Hepatocyte (in vitro differentiated cells): ENCODE results near the gene PCDH8. TPM values are rescaled to one million over a fixed set of nuclear protein-coding genes. Genes with fewer than 3 reads are reported as not detected.

Experiments used
- DNase-seq: peaks from one replicate; pipeline ENCODE4 v3.0.0-alpha.2; 2016; ENCODE audit warnings: low spot score
- H2AFZ ChIP-seq: fragments of 200-600 bp; sonication (generic); 2 replicates; pipeline ENCODE4 v1.6.0; 2016; ENCODE audit warnings: antibody characterized with exemption, mild to moderate bottlenecking
- H3K27ac ChIP-seq: fragments of 200-600 bp; sonication (generic); 2 replicates; pipeline ENCODE4 v1.5.1; 2016; ENCODE audit warnings: mild to moderate bottlenecking
- H3K27me3 ChIP-seq: fragments of 200-600 bp; sonication (generic); 2 replicates; pipeline ENCODE4 v1.6.1; 2016
- H3K36me3 ChIP-seq: fragments of 200-600 bp; sonication (generic); replicated peaks from 2 replicates; pipeline ENCODE4 v1.5.1; 2016; ENCODE audit warnings: low read depth; ENCODE audit not compliant: insufficient read depth
- H3K4me1 ChIP-seq: fragments of 200-600 bp; sonication (generic); 2 replicates; pipeline ENCODE4 v1.5.1; 2016; ENCODE audit warnings: mild to moderate bottlenecking, moderate library complexity; ENCODE audit not compliant: insufficient read depth
- H3K4me2 ChIP-seq: fragments of 200-600 bp; sonication (generic); 2 replicates; pipeline ENCODE4 v1.6.0; 2016
- H3K4me3 ChIP-seq: fragments of 200-600 bp; sonication (generic); 2 replicates; pipeline ENCODE4 v1.5.1; 2016; ENCODE audit warnings: mild to moderate bottlenecking
- H3K79me2 ChIP-seq: fragments of 200-600 bp; sonication (generic); 2 replicates; pipeline ENCODE4 v1.6.0; 2017; ENCODE audit warnings: mild to moderate bottlenecking
- H3K9me2 ChIP-seq: fragments of 200-600 bp; sonication (generic); replicated peaks from 2 replicates; pipeline ENCODE4 v1.6.0; 2017; ENCODE audit warnings: mild to moderate bottlenecking; ENCODE audit not compliant: insufficient read depth
- H3K9me3 ChIP-seq: fragments of 200-600 bp; sonication (generic); 2 replicates; pipeline ENCODE4 v1.5.1; 2016; ENCODE audit warnings: low read depth, mild to moderate bottlenecking
- H4K20me1 ChIP-seq: fragments of 200-600 bp; sonication (generic); 2 replicates; pipeline ENCODE4 v1.6.0; 2016; ENCODE audit warnings: mild to moderate bottlenecking; ENCODE audit not compliant: insufficient read depth, poor library complexity, severe bottlenecking
- EZH2 ChIP-seq: fragments of 200-600 bp; sonication (generic); IDR thresholded peaks from 2 replicates; pipeline ENCODE4 v1.6.1; 2016; ENCODE audit warnings: antibody characterized with exemption, mild to moderate bottlenecking, borderline replicate concordance
- EZH2phosphoT487 ChIP-seq: fragments of 200-600 bp; sonication (generic); IDR thresholded peaks from one replicate; pipeline ENCODE4 v1.6.1; 2018; ENCODE audit warnings: antibody characterized with exemption, mild to moderate bottlenecking, low read depth, moderate library complexity; ENCODE audit not compliant: unreplicated experiment, severe bottlenecking
- WGBS: methylation state at CpG from one replicate; pipeline ENCODE4 v1.1.6; 2016; ENCODE audit warnings: low lambda C conversion rate; ENCODE audit errors: missing lambda C conversion rate; 5-methylcytosine and 5-hydroxymethylcytosine counted together
- polyA plus RNA-seq: library from polyadenylated mRNA; unstranded; fragments of >200 nt; fragmentation: Nextera tagmentation; extraction: Ambion mirVana; gene quantifications from 2 replicates; pipeline ENCODE4 v1.2.1, GENCODE V29; 2016
- total RNA-seq: library from RNA; depleted of rRNA; stranded (reverse); fragments of >200 nt; gene quantifications from 2 replicates; pipeline ENCODE4 v1.2.3, GENCODE V29; 2014
- TF ChIP-seq, protein P1 (sequence below): fragments of 200-600 bp; sonication (generic); IDR thresholded peaks from 2 replicates; pipeline ENCODE4 v1.5.1; 2016; ENCODE audit warnings: antibody characterized with exemption, mild to moderate bottlenecking; ENCODE audit not compliant: poor library complexity

The PCDH8 gene
- total and polyA plus RNA-seq, 2 experiments from 2014 or later: 0.19 to 0.37 TPM

DNA sequence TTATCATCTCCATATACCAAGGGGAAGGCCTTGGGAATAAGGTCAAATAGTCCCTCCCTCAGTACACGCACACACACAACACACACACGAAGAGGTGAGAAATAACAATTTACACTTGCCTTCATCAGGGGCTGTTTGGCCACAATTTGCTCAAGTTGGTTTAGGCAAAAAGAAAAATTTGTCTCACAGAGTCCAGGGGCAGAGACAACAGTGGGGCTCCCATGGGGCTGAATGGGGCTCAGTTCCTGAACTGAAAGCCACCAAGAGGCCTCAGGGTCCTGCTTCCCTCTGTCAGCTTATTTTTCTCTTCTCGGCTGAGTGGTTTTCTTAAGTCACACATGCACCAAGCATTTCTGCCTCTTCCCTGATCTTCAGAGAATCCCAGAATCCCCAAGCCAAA, 35.5 kb downstream of the PCDH8 start:
- DNase-seq: no peak
- Histone ChIP-seq H3K4me2 (no peak overlapping the region), H3K9me3 (no peaks in the 10 kb centered on the region), H3K27me3 (no peaks in the 10 kb centered on the region), H4K20me1 (no peaks in the 10 kb centered on the region), H2AFZ (no peak overlapping the region), H3K4me3 (no peak overlapping the region), H3K9me2 (no peaks in the 10 kb centered on the region), H3K79me2 (no peaks in the 10 kb centered on the region), H3K36me3 (no peaks in the 10 kb centered on the region), H3K27ac (no peak overlapping the region), H3K4me1 (no peaks in the 10 kb centered on the region)
- WGBS: 78% methylated on average over 3 of the region's 3 CpGs
- TF ChIP-seq EZH2phosphoT487: no peak
- TF ChIP-seq, protein P1, sequence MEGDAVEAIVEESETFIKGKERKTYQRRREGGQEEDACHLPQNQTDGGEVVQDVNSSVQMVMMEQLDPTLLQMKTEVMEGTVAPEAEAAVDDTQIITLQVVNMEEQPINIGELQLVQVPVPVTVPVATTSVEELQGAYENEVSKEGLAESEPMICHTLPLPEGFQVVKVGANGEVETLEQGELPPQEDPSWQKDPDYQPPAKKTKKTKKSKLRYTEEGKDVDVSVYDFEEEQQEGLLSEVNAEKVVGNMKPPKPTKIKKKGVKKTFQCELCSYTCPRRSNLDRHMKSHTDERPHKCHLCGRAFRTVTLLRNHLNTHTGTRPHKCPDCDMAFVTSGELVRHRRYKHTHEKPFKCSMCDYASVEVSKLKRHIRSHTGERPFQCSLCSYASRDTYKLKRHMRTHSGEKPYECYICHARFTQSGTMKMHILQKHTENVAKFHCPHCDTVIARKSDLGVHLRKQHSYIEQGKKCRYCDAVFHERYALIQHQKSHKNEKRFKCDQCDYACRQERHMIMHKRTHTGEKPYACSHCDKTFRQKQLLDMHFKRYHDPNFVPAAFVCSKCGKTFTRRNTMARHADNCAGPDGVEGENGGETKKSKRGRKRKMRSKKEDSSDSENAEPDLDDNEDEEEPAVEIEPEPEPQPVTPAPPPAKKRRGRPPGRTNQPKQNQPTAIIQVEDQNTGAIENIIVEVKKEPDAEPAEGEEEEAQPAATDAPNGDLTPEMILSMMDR: no peak
- TF ChIP-seq EZH2: no peak

- Histone ChIP-seq H3K9me2 (no peaks in the 10 kb centered on the region), H3K9me3 (no peaks in the 10 kb centered on the region), H3K4me2 (no peak overlapping the region), H3K4me3 (no peak overlapping the region), H4K20me1 (no peaks in the 10 kb centered on the region), H2AFZ (no peak overlapping the region), H3K27ac (no peak overlapping the region), H3K27me3 (no peaks in the 10 kb centered on the region), H3K4me1 (no peaks in the 10 kb centered on the region), H3K36me3 (no peaks in the 10 kb centered on the region), H3K79me2 (no peaks in the 10 kb centered on the region)
- 67% methylated on average over 4 of the region's 4 CpGs for WGBS
- no peak for TF ChIP-seq EZH2phosphoT487
- TF ChIP-seq EZH2: no peak
- TF ChIP-seq, protein P1: no peak
- DNase-seq: no peak
Measured at GRCh38 chr13:52811841-52812240, 36.6 kb downstream of the PCDH8 start.

GRCh38 chr13:52810526-52810925, 37.9 kb downstream of the PCDH8 start:
- Histone ChIP-seq H3K27me3 (no peaks in the 10 kb centered on the region), H3K79me2 (no peaks in the 10 kb centered on the region), H3K27ac (no peak overlapping the region), H3K9me2 (no peaks in the 10 kb centered on the region), H4K20me1 (no peaks in the 10 kb centered on the region), H3K4me1 (no peaks in the 10 kb centered on the region), H2AFZ (no peak overlapping the region), H3K4me3 (no peak overlapping the region), H3K4me2 (no peak overlapping the region), H3K9me3 (no peaks in the 10 kb centered on the region), H3K36me3 (no peaks in the 10 kb centered on the region)
- TF ChIP-seq, protein P1: no peak
- TF ChIP-seq EZH2phosphoT487 (no peak), EZH2 (no peak)
- DNase-seq: no peak
- 86% methylated on average over 3 of the region's 3 CpGs for WGBS

DNA sequence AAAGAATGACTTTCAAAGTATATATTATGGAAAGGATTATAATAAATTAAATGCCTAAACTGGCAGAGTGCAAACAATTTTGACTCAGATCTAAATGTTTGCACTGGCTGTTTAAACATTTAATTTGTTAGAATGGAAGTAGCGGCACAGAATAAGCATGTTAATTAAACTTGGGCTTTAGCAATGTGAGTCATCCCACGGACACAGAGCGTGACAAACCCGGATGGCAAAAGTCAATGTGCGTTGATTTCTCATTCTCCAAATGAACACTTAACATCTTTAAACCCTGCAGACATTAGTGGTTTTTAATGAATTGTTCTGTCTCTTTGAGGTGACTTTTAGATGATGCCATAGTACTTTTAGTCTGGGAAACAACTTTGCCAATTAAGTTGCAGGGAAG, 38.4 kb downstream of the PCDH8 start:
- H4K20me1 ChIP-seq: no peaks in the 10 kb centered on the region
- H3K27me3 ChIP-seq: no peaks in the 10 kb centered on the region
- H3K9me2 ChIP-seq: no peaks in the 10 kb centered on the region
- H2AFZ ChIP-seq: no peak overlapping the region
- no peak overlapping the region for H3K27ac ChIP-seq
- 76% methylated on average over 5 of the region's 5 CpGs for WGBS
- no peaks in the 10 kb centered on the region for H3K79me2 ChIP-seq
- H3K4me3 ChIP-seq: no peak overlapping the region
- DNase-seq: no peak
- no peak overlapping the region for H3K4me2 ChIP-seq
- TF ChIP-seq EZH2: no peak
- TF ChIP-seq, protein P1: no peak
- no peaks in the 10 kb centered on the region for H3K9me3 ChIP-seq
- no peaks in the 10 kb centered on the region for H3K36me3 ChIP-seq
- H3K4me1 ChIP-seq: no peaks in the 10 kb centered on the region
